K562 (cell line): ENCODE data around the gene ATG14. TPM values are rescaled to one million over a fixed set of nuclear protein-coding genes. Genes with fewer than 3 reads are reported as not detected.

Experiments used
- CCNT2 ChIP-seq: IDR thresholded peaks from 2 replicates; pipeline ENCODE4 v1.6.1; 2011; ENCODE audit warnings: borderline replicate concordance, low read depth, mild to moderate bottlenecking, moderate library complexity, mixed read lengths, low read length; ENCODE audit not compliant: insufficient read length; ENCODE audit errors: extremely low read depth
- EZH2 ChIP-seq: IDR thresholded peaks from 2 replicates; pipeline ENCODE4 v1.6.1; 2012; ENCODE audit warnings: low read depth, mild to moderate bottlenecking, inconsistent platforms, low read length, borderline replicate concordance
- FOS ChIP-seq: IDR thresholded peaks from 3 replicates; pipeline ENCODE4 v1.6.1; 2011; ENCODE audit not compliant: insufficient read length; ENCODE audit errors: extremely low read depth
- HDAC2 ChIP-seq: fragments of 450-650 bp; IDR thresholded peaks from 2 replicates; pipeline ENCODE4 v1.6.1; 2016; ENCODE audit warnings: mild to moderate bottlenecking
- HDGF ChIP-seq: fragments of 450-650 bp; IDR thresholded peaks from 2 replicates; pipeline ENCODE4 v1.6.1; 2016
- KLF16 ChIP-seq: IDR thresholded peaks from 2 replicates; pipeline ENCODE4 v1.6.1; 2016; ENCODE audit warnings: antibody characterized with exemption
- MYBL2 ChIP-seq, 2 experiments: fragments of 450-650 bp in 1 of 2; sonication (generic) in 1 of 2; formaldehyde crosslinking in 1 of 2; IDR thresholded peaks; 2 replicates each; pipeline versions ENCODE4 v1.6.1 to v1.8.1; 2017 to 2022; ENCODE audit warnings: borderline replicate concordance in 1 of 2, inconsistent platforms in 1 of 2, low read depth in 1 of 2, mild to moderate bottlenecking in 1 of 2, missing genetic modification reagents in 1 of 2, moderate library complexity in 1 of 2
- MYNN ChIP-seq, 2 experiments: sonication (generic); formaldehyde crosslinking in 1 of 2; IDR thresholded peaks; 2 replicates each; pipeline versions ENCODE4 v1.5.0 to v1.6.1; 2016 to 2020; ENCODE audit warnings: antibody characterized with exemption in 1 of 2, missing genetic modification reagents in 1 of 2
- RAD21 ChIP-seq, 2 experiments: fragments of 250-450 bp in 1 of 2; fragments of 450-650 bp in 1 of 2; sonication (Bioruptor Pico) in 1 of 2; formaldehyde crosslinking in 1 of 2; IDR thresholded peaks in 1 of 2; conservative IDR thresholded peaks in 1 of 2; 2 replicates each; pipeline versions ENCODE4 v1.4.0 to v1.8.0; 2020 to 2022; ENCODE audit warnings: mild to moderate bottlenecking in 2 of 2, moderate library complexity in 1 of 2
- SMAD3 ChIP-seq: fragments of 450-650 bp; formaldehyde crosslinking; conservative IDR thresholded peaks from 2 replicates; pipeline ENCODE4 v1.4.0; 2020; ENCODE audit warnings: mild to moderate bottlenecking
- SMAD4 ChIP-seq: fragments of 250-450 bp; sonication (Bioruptor Pico); conservative IDR thresholded peaks from 2 replicates; pipeline ENCODE4 v1.8.0; 2021; ENCODE audit warnings: inconsistent platforms, mild to moderate bottlenecking, moderate library complexity
- TAF1 ChIP-seq: IDR thresholded peaks from 2 replicates; pipeline ENCODE4 v1.6.1; 2011; ENCODE audit warnings: mild to moderate bottlenecking, low read length, moderate library complexity; ENCODE audit not compliant: insufficient read depth, control insufficient read depth, severe bottlenecking; ENCODE audit errors: extremely low read depth
- TEAD1 ChIP-seq, 2 experiments: fragments of 450-650 bp in 1 of 2; sonication (generic) in 1 of 2; formaldehyde crosslinking; IDR thresholded peaks; 2 replicates each; pipeline versions ENCODE4 v1.4.0 to v1.8.0; 2020 to 2022; ENCODE audit warnings: mild to moderate bottlenecking in 2 of 2, missing genetic modification reagents in 1 of 2
- ZBTB11 ChIP-seq, 3 experiments: fragments of 200-800 bp in 1 of 3; fragments of 250-450 bp in 1 of 3; fragments of 450-650 bp in 1 of 3; sonication (Bioruptor Pico) in 1 of 3; sonication (Bioruptor generic) in 1 of 3; formaldehyde crosslinking in 1 of 3; IDR thresholded peaks; 2 replicates each; pipeline versions ENCODE4 v1.6.1 to v1.8.0; 2016 to 2022; ENCODE audit warnings: mild to moderate bottlenecking in 2 of 3, missing genetic modification characterization in 2 of 3, missing compliant biosample characterization in 1 of 3, moderate library complexity in 1 of 3
- ZMIZ1 ChIP-seq, 2 experiments: fragments of 150-350 bp in 1 of 2; IDR thresholded peaks; 2 replicates each; pipeline ENCODE4 v1.6.1; 2012 to 2016; ENCODE audit warnings: low read depth in 2 of 2, low read length in 2 of 2, mild to moderate bottlenecking in 1 of 2, moderate library complexity in 1 of 2
- ZNF134 ChIP-seq: fragments of 250-450 bp; sonication (Bioruptor Pico); conservative IDR thresholded peaks from 2 replicates; pipeline ENCODE4 v1.4.0; 2020
- ZNF146 ChIP-seq: IDR thresholded peaks from one replicate; pipeline ENCODE4 v1.6.1; 2018; ENCODE audit warnings: missing compliant biosample characterization; ENCODE audit not compliant: unreplicated experiment
- ZNF197 ChIP-seq: fragments of 200-800 bp; sonication (Bioruptor generic); IDR thresholded peaks from 2 replicates; pipeline ENCODE4 v1.6.1; 2016; ENCODE audit warnings: low read depth, missing genetic modification characterization, missing compliant biosample characterization
- ZNF347 ChIP-seq: fragments of 450-650 bp; formaldehyde crosslinking; IDR thresholded peaks from 2 replicates; pipeline ENCODE4 v1.4.0; 2020; ENCODE audit warnings: low read depth, mild to moderate bottlenecking, moderate library complexity
- polyA plus RNA-seq, 8 experiments: library from polyadenylated mRNA; depleted of rRNA in 4 of 8; stranded (reverse) in 5 of 8; unstranded in 3 of 8; fragments of >200 nt; fragmentation: Nextera tagmentation in 2 of 8; fragmentation: Illumina TruSeq in 1 of 8; extraction: Ambion mirVana in 2 of 8; extraction: Trizol in 1 of 8; gene quantifications; 2 replicates each; pipeline versions ENCODE4 v1.2.1 to v1.2.3, GENCODE V29; 2011 to 2014; ENCODE audit warnings: inconsistent platforms in 1 of 8, missing spikeins in 1 of 8
- total RNA-seq, 7 experiments: library from RNA; depleted of rRNA in 6 of 7; stranded (reverse); fragments of >200 nt in 6 of 7; fragmentation: Illumina TruSeq in 2 of 7; extraction: Trizol in 2 of 7; gene quantifications; 2 replicates each; pipeline versions ENCODE4 v1.2.1 to v1.2.3, GENCODE V29; 2011 to 2021; ENCODE audit warnings: low replicate concordance in 1 of 7

ATG14 gene
- total and polyA plus RNA-seq, 9 of the 15 experiments (the other 6 are each of a cell fraction or from before 2014, with no cell fraction given): 0.55 to 4.2 (median 3.5) TPM

- TF ChIP-seq ZBTB11 (CRISPR knock-in tag; IDR thresholded peaks at IDR 0.05): peak in 1 of 3 experiments; percentile 60; a peak in 2 of 6 replicates
- peak; percentile 94 for TF ChIP-seq KLF16
- peak in 1 of 2 experiments; percentile 89; a peak in 2 of 4 replicates for TF ChIP-seq ZMIZ1 (IDR thresholded peaks at IDR 0.05; ENCODE audit: low read depth in 2 of 2, low read length in 2 of 2)
- TF ChIP-seq FOS: no peak
- 0 out of 4 replicates have a peak, but pooled peaks of 1 of the 2 experiments have one; percentile 19 for TF ChIP-seq TEAD1 (CRISPR knock-in tag; IDR thresholded peaks at IDR 0.05)
- peak; percentile 37 for TF ChIP-seq TAF1
- 0 out of 2 replicates have a peak, but pooled peaks have one; percentile 11 for TF ChIP-seq HDGF
- no peak for TF ChIP-seq EZH2
- peak; percentile 89 for TF ChIP-seq CCNT2
- no peak for TF ChIP-seq MYBL2 (IDR thresholded peaks at IDR 0.05; ENCODE audit: low read depth)
- TF ChIP-seq MYBL2 (CRISPR knock-in tag; IDR thresholded peaks at IDR 0.05; ENCODE audit: borderline replicate concordance): no peak
- no peak for TF ChIP-seq ZNF347 (CRISPR knock-in tag)
- no peak for TF ChIP-seq ZNF197
- TF ChIP-seq SMAD3: peak; percentile 74; the same call in 1 of the 2 replicates
- no peak for TF ChIP-seq ZNF146 (CRISPR knock-in tag)
- 0 out of 4 replicates have a peak, but pooled peaks of 1 of the 2 experiments have one; percentile 6 for TF ChIP-seq RAD21 (CRISPR knock-in tag; conservative IDR thresholded peaks at IDR 0.05 in 1 of 2, IDR thresholded peaks at IDR 0.05 in 1 of 2)
- peak; percentile 79 for TF ChIP-seq MYNN (IDR thresholded peaks at IDR 0.05)
- no peak for TF ChIP-seq MYNN (CRISPR knock-in tag; IDR thresholded peaks at IDR 0.05)
- TF ChIP-seq SMAD4 (CRISPR knock-in tag): peak; percentile 80
- peak; percentile 40; the same call in 1 of the 2 replicates for TF ChIP-seq HDAC2
- TF ChIP-seq ZNF134 (CRISPR knock-in tag): no peak
Observed at GRCh38 chr14:55383541-55384140, 28.0 kb downstream of the ATG14 start (continued).
